ENCODE results near the gene PDCD1.

GRCh38 chr2:241906826-241907570 lies 48.3 kb upstream of the PDCD1 start:
- TF ChIP-seq ZNF343 (CRISPR knock-in tag; IDR thresholded peaks at IDR 0.05) (no peak), YY1 (IDR thresholded peaks at IDR 0.05; ENCODE audit: insufficient read depth, insufficient replicate concordance, low read depth, low read length) (no peak), MYNN (CRISPR knock-in tag; IDR thresholded peaks at IDR 0.05; ENCODE audit: low read depth) (no peak), FOXC1 (CRISPR knock-in tag; IDR thresholded peaks at IDR 0.05; ENCODE audit: borderline replicate concordance) (no peak), HOXA9 (CRISPR knock-in tag; IDR thresholded peaks at IDR 0.05; ENCODE audit: borderline replicate concordance) (no peak), CBX1 (IDR thresholded peaks at IDR 0.05; ENCODE audit: low read depth) (no peak), ZNF468 (CRISPR knock-in tag; IDR thresholded peaks at IDR 0.05) (no peak), NR2C2 (CRISPR knock-in tag; IDR thresholded peaks at IDR 0.05; ENCODE audit: borderline replicate concordance) (no peak), GLI4 (CRISPR knock-in tag; IDR thresholded peaks at IDR 0.05; ENCODE audit: borderline replicate concordance) (no peak), ZNF441 (CRISPR knock-in tag; IDR thresholded peaks at IDR 0.05; ENCODE audit: borderline replicate concordance) (no peak), TBP (CRISPR knock-in tag; IDR thresholded peaks at IDR 0.05) (no peak)
